Measurements from ENCODE around the gene PLD6.
A peak's percentile ranks its signal among the peaks of the same experiment; 100 is the strongest.

Gene PLD6

GRCh38 chr17:17155568-17155967, 50.6 kb downstream of the PLD6 start:
- DNase-seq (ENCODE audit: low read depth) = no peak

- DNase-seq (ENCODE audit: low read depth) = no peak
Measured at GRCh38 chr17:17154981-17155380, 51.2 kb downstream of the PLD6 start.

- no peak for DNase-seq (ENCODE audit: low read depth)
Measured at GRCh38 chr17:17154556-17154955, 51.6 kb downstream of the PLD6 start.

GRCh38 chr17:17153709-17154108, 52.4 kb downstream of the PLD6 start:
- no peak for DNase-seq (ENCODE audit: low read depth)

GRCh38 chr17:17153071-17153470, 53.1 kb downstream of the PLD6 start:
- DNase-seq (ENCODE audit: low read depth) = no peak

DNA sequence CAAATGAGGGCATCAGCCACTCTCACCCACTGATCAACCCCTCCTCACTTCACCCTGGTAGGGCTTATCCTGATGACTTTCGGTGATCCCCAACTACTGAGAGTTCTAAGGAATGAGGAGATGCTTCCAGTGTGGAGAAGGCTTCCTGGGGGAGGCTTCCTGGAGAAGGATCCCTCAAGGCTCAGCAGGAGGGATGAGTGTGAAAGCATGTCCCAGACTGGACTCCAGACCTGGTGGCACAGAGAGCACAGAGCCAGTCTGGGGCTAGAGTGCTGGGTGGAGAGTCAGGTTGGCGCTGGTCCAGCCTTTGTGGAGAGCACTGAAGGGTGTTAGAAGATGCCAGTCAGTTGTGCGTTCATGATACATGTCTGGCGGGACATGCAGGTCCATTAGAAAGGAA, 53.7 kb downstream of the PLD6 start:
- DNase-seq (ENCODE audit: low read depth) = no peak

GRCh38 chr17:17151962-17152361, 54.2 kb downstream of the PLD6 start:
- DNase-seq (ENCODE audit: low read depth) = peak; percentile 92

DNA sequence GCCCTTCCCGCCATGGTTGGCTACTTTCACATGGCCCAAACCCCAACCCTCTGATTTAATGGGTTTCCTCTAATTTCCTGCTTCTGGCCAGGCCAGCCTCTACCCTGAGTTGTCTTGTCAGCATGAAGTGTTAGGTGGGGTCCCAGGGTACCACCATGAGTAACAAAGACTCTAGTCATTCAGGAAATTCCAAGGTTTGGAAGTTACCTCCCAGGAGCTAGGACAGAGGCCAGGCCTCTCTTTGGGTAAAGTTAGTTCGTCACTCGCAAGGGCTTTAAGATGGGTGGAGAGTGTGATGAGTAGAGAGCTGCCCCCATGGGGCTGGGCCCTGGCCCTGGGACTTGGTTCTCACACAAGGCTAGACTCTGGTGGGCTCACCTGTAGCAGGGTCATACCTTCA, 54.6 kb downstream of the PLD6 start:
- no peak for DNase-seq (ENCODE audit: low read depth)

- DNase-seq (ENCODE audit: low read depth) = peak; percentile 74
Measured at GRCh38 chr17:17151055-17151454, 55.1 kb downstream of the PLD6 start.
